Measurements from ENCODE around the gene SF3B2. TPM values are rescaled to one million over a fixed set of nuclear protein-coding genes. Genes with fewer than 3 reads are reported as not detected.

SF3B2 gene
- total and polyA plus RNA-seq, 2 donors (not counting 3 experiments of a cell fraction or from before 2014, with no cell fraction given) = 99.4 to 196 TPM

DNA sequence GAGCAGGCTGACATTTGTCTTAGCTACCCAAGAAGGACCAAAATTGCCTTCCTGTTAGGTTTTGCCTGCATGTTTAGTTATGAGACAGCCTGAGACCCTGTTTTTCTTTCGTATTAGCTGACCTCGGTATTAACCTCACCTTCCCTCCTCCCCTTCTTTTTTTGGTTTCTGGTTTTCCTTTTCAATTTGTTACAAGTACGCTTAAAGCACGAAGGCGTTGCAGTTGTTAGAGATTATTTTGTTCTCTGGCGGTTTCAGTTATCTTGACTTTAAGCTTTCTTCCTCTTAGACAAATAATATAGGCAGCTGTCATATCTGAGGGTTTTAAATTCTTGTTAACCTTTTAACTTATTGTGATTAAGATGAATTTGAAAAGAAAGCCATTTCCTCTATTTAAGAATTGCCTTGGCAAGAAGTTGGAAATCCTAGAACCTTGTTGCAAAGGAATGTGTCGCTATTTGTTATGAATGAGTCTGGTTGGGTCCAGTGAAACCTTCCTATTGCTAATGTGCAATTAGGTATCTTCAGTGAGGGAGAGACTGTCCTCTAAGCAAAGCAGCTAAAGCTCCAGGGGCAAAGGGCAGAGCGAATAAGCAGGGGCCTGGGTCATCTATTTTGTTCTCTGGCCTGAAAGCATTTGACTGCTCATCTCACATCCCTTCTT lies 63.6 kb downstream of the SF3B2 start:
- FAIRE-seq = peak; percentile 43
- POLR2A ChIA-PET = no interaction called here
- H3K4me2 ChIP-seq (ENCODE audit: insufficient read depth, low read length) = peak overlapping the region; percentile 45
- H3K9ac ChIP-seq (replicated peaks; ENCODE audit: extremely low read depth, insufficient read depth, low read length) = peak overlapping the region; percentile 5
- dilution Hi-C loops (cut with MboI; ENCODE audit: extremely low pct_ligation_motif_present, low sequenced_read_pairs) (no loop called here), intact Hi-C loops (cut with micrococcal nuclease) (loop anchor here (5.0 kb wide), 1 partner anchor 33 kb away; no protein-coding TSS in a partner anchor)
- no peak overlapping the region for H3K27ac ChIP-seq (ENCODE audit: insufficient read depth, low read depth, low read length)
- H2AFZ ChIP-seq (ENCODE audit: low read depth, low read length) = no peak overlapping the region
- H3K9me1 ChIP-seq (replicated peaks; ENCODE audit: control insufficient read depth, extremely low read depth, insufficient read depth, low read length) = no peaks in the 10 kb centered on the region
- no TSS peak for BruUV-seq (replicated peaks)
- H3K36me3 ChIP-seq (ENCODE audit: control insufficient read depth in 2 of 2, extremely low read depth in 1 of 2, insufficient read depth in 2 of 2, low read length in 2 of 2) = no peaks in the 10 kb centered on the region
- peaks cover 14% of the 10 kb centered on the region for H3K79me2 ChIP-seq (ENCODE audit: control insufficient read depth, insufficient read depth, low read length)
- TF ChIP-seq EZH2 (IDR thresholded peaks at IDR 0.05; ENCODE audit: borderline replicate concordance, low read depth, low read length, severe bottlenecking) = no peak
- TF ChIP-seq, protein P1, sequence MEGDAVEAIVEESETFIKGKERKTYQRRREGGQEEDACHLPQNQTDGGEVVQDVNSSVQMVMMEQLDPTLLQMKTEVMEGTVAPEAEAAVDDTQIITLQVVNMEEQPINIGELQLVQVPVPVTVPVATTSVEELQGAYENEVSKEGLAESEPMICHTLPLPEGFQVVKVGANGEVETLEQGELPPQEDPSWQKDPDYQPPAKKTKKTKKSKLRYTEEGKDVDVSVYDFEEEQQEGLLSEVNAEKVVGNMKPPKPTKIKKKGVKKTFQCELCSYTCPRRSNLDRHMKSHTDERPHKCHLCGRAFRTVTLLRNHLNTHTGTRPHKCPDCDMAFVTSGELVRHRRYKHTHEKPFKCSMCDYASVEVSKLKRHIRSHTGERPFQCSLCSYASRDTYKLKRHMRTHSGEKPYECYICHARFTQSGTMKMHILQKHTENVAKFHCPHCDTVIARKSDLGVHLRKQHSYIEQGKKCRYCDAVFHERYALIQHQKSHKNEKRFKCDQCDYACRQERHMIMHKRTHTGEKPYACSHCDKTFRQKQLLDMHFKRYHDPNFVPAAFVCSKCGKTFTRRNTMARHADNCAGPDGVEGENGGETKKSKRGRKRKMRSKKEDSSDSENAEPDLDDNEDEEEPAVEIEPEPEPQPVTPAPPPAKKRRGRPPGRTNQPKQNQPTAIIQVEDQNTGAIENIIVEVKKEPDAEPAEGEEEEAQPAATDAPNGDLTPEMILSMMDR (IDR thresholded peaks at IDR 0.05; ENCODE audit: extremely low read depth in 1 of 2, insufficient read depth in 1 of 2, low read depth in 1 of 2, low read length in 2 of 2) = no peak
- TF ChIP-seq POLR2AphosphoS5 (IDR thresholded peaks at IDR 0.05; ENCODE audit: insufficient read depth, low read depth, low read length) = no peak
- no peak for TF ChIP-seq JUN (IDR thresholded peaks at IDR 0.05; ENCODE audit: borderline replicate concordance, insufficient read depth, insufficient read length, low read depth)
- TF ChIP-seq, protein P2, sequence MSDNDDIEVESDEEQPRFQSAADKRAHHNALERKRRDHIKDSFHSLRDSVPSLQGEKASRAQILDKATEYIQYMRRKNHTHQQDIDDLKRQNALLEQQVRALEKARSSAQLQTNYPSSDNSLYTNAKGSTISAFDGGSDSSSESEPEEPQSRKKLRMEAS (IDR thresholded peaks at IDR 0.05; ENCODE audit: insufficient read depth, insufficient read length) = no peak
- TF ChIP-seq FOS (IDR thresholded peaks at IDR 0.05; ENCODE audit: borderline replicate concordance, insufficient read depth, low read length) = no peak
- peaks cover 68% of the 10 kb centered on the region for H3K4me1 ChIP-seq (ENCODE audit: control insufficient read depth, extremely low read depth, insufficient read depth, low read length)
- CTCF ChIA-PET = interaction anchor here (1.3 to 3.8 kb wide), 4 partner anchors 10 to 47 kb away, joined by 6 to 25 read pairs (median 8); no protein-coding TSS in a partner anchor
- H3K27me3 ChIP-seq (ENCODE audit: control insufficient read depth in 2 of 2, insufficient read depth in 2 of 2, low read length in 2 of 2) = no peaks in the 10 kb centered on the region
- peak overlapping the region in 1 of 3 experiments; percentile 19 for H3K4me3 ChIP-seq (replicated peaks in 1 of 3; ENCODE audit: insufficient read depth in 1 of 3, low read depth in 1 of 3, low read length in 3 of 3)
- H4K20me1 ChIP-seq (replicated peaks; ENCODE audit: control insufficient read depth, extremely low read depth, insufficient read depth, low read length) = no peaks in the 10 kb centered on the region
- H3K9me3 ChIP-seq (replicated peaks; ENCODE audit: control insufficient read depth, insufficient read depth, low read length) = no peaks in the 10 kb centered on the region
- DNase-seq (ENCODE audit: low read depth, low spot score) = peak; percentile 55

All from endothelial cell of umbilical vein (primary cell).